HCT116 (cell line): ENCODE results near the gene OR5A2. TPM values are rescaled to one million over a fixed set of nuclear protein-coding genes. Genes with fewer than 3 reads are reported as not detected.

Source experiments
- ATAC-seq: fragments of 200-7000 bp; cut with Tn5 transposase; 2 replicates; pipeline ENCODE4 v1.9.1; 2020; ENCODE audit warnings: mild to moderate bottlenecking, moderate library complexity
- BruUV-seq: library from RNA; stranded (reverse); fragments of 400-500 nt; replicated peaks from 2 replicates; lab custom pipeline; 2021; lab: Mats Ljungman, UMichigan
- CTCF ChIA-PET: fragments of 300-600 bp; sonication (Branson Sonifier 250); formaldehyde crosslinking; loops from one replicate; lab custom pipeline; 2021; ENCODE audit warnings: antibody characterized with exemption; lab: Charles Lee
- POLR2A ChIA-PET: fragments of 300-600, 350-600 bp; sonication (Branson Sonifier 250); formaldehyde crosslinking; loops from one replicate; lab custom pipeline; 2021; ENCODE audit warnings: antibody characterized with exemption; lab: Charles Lee
- RAD21 ChIA-PET, 2 experiments: fragments of 300-600 bp; sonication (Branson Sonifier 250); formaldehyde crosslinking; loops; one replicate each; lab custom pipeline; 2023; ENCODE audit warnings: low total read pairs in 2 of 2; ENCODE audit not compliant: uncharacterized antibody in 2 of 2, unreplicated experiment in 2 of 2, low non-redundant PET in 1 of 2; lab: Charles Lee
- DNase-seq: peaks from one replicate; pipeline ENCODE4 v3.0.0-alpha.2; 2010; ENCODE audit warnings: low read depth, low spot score
- H2AFZ ChIP-seq: fragments of 200-600 bp; shearing (Covaris generic), sonication (generic); 2 replicates; pipeline ENCODE4 v1.6.1; 2017; ENCODE audit warnings: low read depth, mixed run types, mixed read lengths, antibody characterized with exemption, low read length; ENCODE audit not compliant: poor library complexity, severe bottlenecking
- H3K27ac ChIP-seq: 2 replicates; pipeline ENCODE4 v1.5.1; 2012; ENCODE audit warnings: low read depth, low read length
- H3K27me3 ChIP-seq: fragments of 200-600 bp; sonication (generic); 2 replicates; pipeline ENCODE4 v1.6.1; 2016; ENCODE audit warnings: mixed run types, low read length, mixed read lengths; ENCODE audit not compliant: insufficient read depth
- H3K36me3 ChIP-seq, 2 experiments: fragments of 200-500 bp in 1 of 2; fragments of 200-600 bp in 1 of 2; sonication (Bioruptor generic) in 1 of 2; sonication (generic) in 1 of 2; 2 replicates each; pipeline versions ENCODE4 v1.5.1 to v1.6.1; 2014 to 2016; ENCODE audit warnings: low read length in 2 of 2, inconsistent platforms in 1 of 2, mixed read lengths in 1 of 2, mixed run types in 1 of 2; ENCODE audit not compliant: insufficient read depth in 2 of 2, control insufficient read depth in 1 of 2
- H3K4me1 ChIP-seq, 2 experiments: fragments of 200-600 bp in 1 of 2; sonication (generic) in 1 of 2; 2 replicates each; pipeline versions ENCODE4 v1.5.1 to v1.6.1; 2012 to 2017; ENCODE audit warnings: low read length in 2 of 2, inconsistent platforms in 1 of 2, mild to moderate bottlenecking in 1 of 2, mixed read lengths in 1 of 2, mixed run types in 1 of 2, moderate library complexity in 1 of 2; ENCODE audit not compliant: insufficient read depth in 2 of 2, control insufficient read depth in 1 of 2
- H3K4me2 ChIP-seq: fragments of 200-600 bp; sonication (generic); 2 replicates; pipeline ENCODE4 v1.6.1; 2017; ENCODE audit warnings: mixed run types, low read length, mixed read lengths
- H3K4me3 ChIP-seq, 2 experiments: fragments of 200-600 bp in 1 of 2; sonication (generic) in 1 of 2; replicated peaks in 1 of 2; 2 replicates each; pipeline ENCODE4 v1.5.1; 2011 to 2016; ENCODE audit warnings: low read length in 2 of 2, control low read depth in 1 of 2, low read depth in 1 of 2, mild to moderate bottlenecking in 1 of 2, mixed read lengths in 1 of 2, mixed run types in 1 of 2
- H3K79me2 ChIP-seq: fragments of 200-600 bp; sonication (generic); 2 replicates; pipeline ENCODE4 v1.6.1; 2017; ENCODE audit warnings: mild to moderate bottlenecking, mixed run types, low read length, moderate library complexity, mixed read lengths; ENCODE audit not compliant: insufficient read depth
- H3K9ac ChIP-seq: fragments of 200-600 bp; sonication (generic); 2 replicates; pipeline ENCODE4 v1.6.1; 2016; ENCODE audit warnings: low read length, mixed read lengths
- H3K9me2 ChIP-seq: fragments of 200-600 bp; sonication (generic), shearing (Covaris generic); 2 replicates; pipeline ENCODE4 v1.6.1; 2017; ENCODE audit warnings: mixed run types, mild to moderate bottlenecking, moderate library complexity; ENCODE audit not compliant: insufficient read depth
- H3K9me3 ChIP-seq, 2 experiments: fragments of 200-500 bp in 1 of 2; fragments of 200-600 bp in 1 of 2; sonication (Bioruptor generic) in 1 of 2; sonication (generic) in 1 of 2; 2 replicates each; pipeline ENCODE4 v1.6.1; 2014 to 2017; ENCODE audit warnings: low read length in 2 of 2, mixed read lengths in 2 of 2, inconsistent platforms in 1 of 2, low read depth in 1 of 2, mild to moderate bottlenecking in 1 of 2, mixed run types in 1 of 2, moderate library complexity in 1 of 2; ENCODE audit not compliant: control insufficient read depth in 1 of 2, insufficient read depth in 1 of 2
- H4K20me1 ChIP-seq: fragments of 200-600 bp; sonication (generic), shearing (Covaris generic); 2 replicates; pipeline ENCODE4 v1.6.1; 2017; ENCODE audit warnings: mixed run types, mild to moderate bottlenecking, moderate library complexity; ENCODE audit not compliant: insufficient read depth
- CBX3 ChIP-seq: IDR thresholded peaks from 2 replicates; pipeline ENCODE4 v1.6.1; 2012; ENCODE audit warnings: low read depth
- CEBPB ChIP-seq: IDR thresholded peaks from 2 replicates; pipeline ENCODE4 v1.6.1; 2012; ENCODE audit warnings: low read depth
- CTCF ChIP-seq, 3 experiments: fragments of 200-600 bp in 1 of 3; sonication (generic) in 1 of 3; IDR thresholded peaks in 2 of 3; conservative IDR thresholded peaks in 1 of 3; 2 replicates each; pipeline ENCODE4 v1.5.1; 2012 to 2017; ENCODE audit warnings: low read depth in 2 of 3, low read length in 2 of 3, antibody characterized with exemption in 1 of 3, borderline replicate concordance in 1 of 3, control low read depth in 1 of 3, mild to moderate bottlenecking in 1 of 3, mixed read lengths in 1 of 3, mixed run types in 1 of 3, moderate library complexity in 1 of 3; ENCODE audit not compliant: insufficient read depth in 1 of 3
- EGR1 ChIP-seq: IDR thresholded peaks from 2 replicates; pipeline ENCODE4 v1.6.1; 2012; ENCODE audit warnings: low read depth
- EZH2 ChIP-seq: fragments of 200-600 bp; sonication (generic); IDR thresholded peaks from 2 replicates; pipeline ENCODE4 v1.6.1; 2017; ENCODE audit warnings: antibody characterized with exemption, mixed run types
- EZH2phosphoT487 ChIP-seq: fragments of 200-600 bp; IDR thresholded peaks from 2 replicates; pipeline ENCODE4 v1.6.1; 2018; ENCODE audit warnings: antibody characterized with exemption, borderline replicate concordance
- JUND ChIP-seq: IDR thresholded peaks from 2 replicates; pipeline ENCODE4 v1.6.1; 2012
- MAX ChIP-seq: IDR thresholded peaks from 2 replicates; pipeline ENCODE4 v1.6.1; 2012
- POLR2A ChIP-seq: IDR thresholded peaks from 2 replicates; pipeline ENCODE4 v1.7.0; 2011; ENCODE audit warnings: borderline replicate concordance; ENCODE audit not compliant: insufficient read depth, insufficient read length; ENCODE audit errors: extremely low read depth
- TCF7L2 ChIP-seq: IDR thresholded peaks from 2 replicates; pipeline ENCODE4 v1.7.0; 2011; ENCODE audit warnings: borderline replicate concordance, inconsistent platforms; ENCODE audit not compliant: insufficient read depth, insufficient read length; ENCODE audit errors: extremely low read depth
- YY1 ChIP-seq: IDR thresholded peaks from 2 replicates; pipeline ENCODE4 v1.6.1; 2011; ENCODE audit warnings: low read length, low read depth, moderate library complexity, mild to moderate bottlenecking; ENCODE audit not compliant: insufficient replicate concordance; ENCODE audit errors: extremely low read depth
- ZFX ChIP-seq: fragments of 450-650 bp; IDR thresholded peaks from 2 replicates; pipeline ENCODE4 v1.6.1; 2017
- ZNF274 ChIP-seq: fragments of 200-500 bp; sonication (Bioruptor generic); IDR thresholded peaks from 2 replicates; pipeline ENCODE4 v1.6.1; 2014; ENCODE audit warnings: mild to moderate bottlenecking, low read depth, low read length, inconsistent platforms
- intact Hi-C: fragments of 100-400 bp; cut with micrococcal nuclease; formaldehyde crosslinking; loops from 2 replicates; pipeline ENCODE4 v1.10.0; 2022
- total RNA-seq: library from RNA; stranded (reverse); gene quantifications from one replicate; pipeline ENCODE4 v1.2.1, GENCODE V29; 2021; ENCODE audit not compliant: unreplicated experiment

The OR5A2 gene
- total RNA-seq, 1 experiment from 2014 or later, result not detected

- H3K4me2 ChIP-seq, result no peak overlapping the region
- ChIA-PET POLR2A (no interaction called here), CTCF (interaction anchor here (1.4 kb wide), 1 partner anchor 13 kb away, joined by 3 read pairs; no protein-coding TSS in a partner anchor), RAD21 (no interaction called here)
- no peak overlapping the region for H2AFZ ChIP-seq
- no peak overlapping the region for H3K27ac ChIP-seq
- no TSS peak for BruUV-seq
- ATAC-seq (no peak), DNase-seq (no peak)
- H4K20me1 ChIP-seq, result no peaks in the 10 kb centered on the region
- no peaks in the 10 kb centered on the region for H3K27me3 ChIP-seq
- H3K9me3 ChIP-seq, result peaks cover 9 to 16% of the 10 kb centered on the region in 2 experiments; a peak in 2 of 4 replicates
- intact Hi-C loops, result no loop called here
- no peaks in the 10 kb centered on the region for H3K4me1 ChIP-seq
- H3K79me2 ChIP-seq, result no peaks in the 10 kb centered on the region
- H3K36me3 ChIP-seq, result no peaks in the 10 kb centered on the region
- H3K9me2 ChIP-seq, result no peaks in the 10 kb centered on the region
- TF ChIP-seq JUND (no peak), ZFX (no peak), POLR2A (no peak), CTCF (IDR thresholded peaks at IDR 0.05 in 2 of 3, conservative IDR thresholded peaks at IDR 0.05 in 1 of 3; ENCODE audit: borderline replicate concordance in 1 of 3, insufficient read depth in 1 of 3, low read depth in 2 of 3, low read length in 2 of 3) (no peak), EZH2 (no peak)
- H3K9ac ChIP-seq, result no peak overlapping the region
- H3K4me3 ChIP-seq, result no peak overlapping the region
These were observed 25.6 kb downstream of the OR5A2 start for GRCh38 chr11:59400461-59401261.

- CTCF ChIA-PET, result no interaction called here
- TF ChIP-seq YY1, result no peak
- TF ChIP-seq EGR1, result no peak
- TF ChIP-seq EZH2phosphoT487, result no peak
- TF ChIP-seq EZH2, result no peak
- TF ChIP-seq MAX, result no peak
- TF ChIP-seq ZFX, result no peak
- TF ChIP-seq CTCF (IDR thresholded peaks at IDR 0.05 in 2 of 3, conservative IDR thresholded peaks at IDR 0.05 in 1 of 3; ENCODE audit: borderline replicate concordance in 1 of 3, insufficient read depth in 1 of 3, low read depth in 2 of 3, low read length in 2 of 3), result no peak
- TF ChIP-seq CEBPB, result no peak
- TF ChIP-seq TCF7L2, result no peak
- no peak for TF ChIP-seq JUND
- no peak for TF ChIP-seq ZNF274
- no peak for TF ChIP-seq CBX3
These were observed 32.0 kb downstream of the OR5A2 start for GRCh38 chr11:59394186-59394585.

More at GRCh38 chr11:59394186-59394585, 32.0 kb downstream of the OR5A2 start:
- RAD21 ChIA-PET, result no interaction called here
- H3K27me3 ChIP-seq, result no peaks in the 10 kb centered on the region
- H3K27ac ChIP-seq, result no peak overlapping the region
- no peaks in the 10 kb centered on the region for H4K20me1 ChIP-seq
- ATAC-seq (no peak), DNase-seq (no peak)
- H3K9me2 ChIP-seq, result 0 out of 2 replicates have a peak, but pooled peaks cover 4% of the 10 kb centered on the region
- POLR2A ChIA-PET, result no interaction called here
- no TSS peak for BruUV-seq
- H3K36me3 ChIP-seq, result no peaks in the 10 kb centered on the region
- H2AFZ ChIP-seq, result no peak overlapping the region
- no peak overlapping the region for H3K4me3 ChIP-seq
- no peak overlapping the region for H3K9ac ChIP-seq
- no peaks in the 10 kb centered on the region for H3K9me3 ChIP-seq
- H3K4me2 ChIP-seq, result no peak overlapping the region
- intact Hi-C loops, result no loop called here
- H3K4me1 ChIP-seq, result no peaks in the 10 kb centered on the region
- no peaks in the 10 kb centered on the region for H3K79me2 ChIP-seq
